Type B pancreatic cell (in vitro differentiated cells): ENCODE data around the gene NGEF. TPM values are rescaled to one million over a fixed set of nuclear protein-coding genes. Genes with fewer than 3 reads are reported as not detected.
A peak's percentile ranks its signal among the peaks of the same experiment; 100 is the strongest.

Source experiments
- DNase-seq: peaks from one replicate; pipeline ENCODE4 v3.0.0; 2021; ENCODE audit warnings: mixed read lengths; ENCODE audit not compliant: unreplicated experiment; ENCODE audit errors: extremely low spot score
- H3K27ac Mint-ChIP-seq: 2 replicates; pipeline ENCODE4 v1.8.0; 2021; ENCODE audit warnings: mild to moderate bottlenecking, mixed read lengths
- H3K27me3 Mint-ChIP-seq: 2 replicates; pipeline ENCODE4 v1.8.0; 2021; ENCODE audit warnings: mixed read lengths
- H3K36me3 Mint-ChIP-seq: 2 replicates; pipeline ENCODE4 v1.8.0; 2021; ENCODE audit warnings: mixed read lengths
- H3K4me1 Mint-ChIP-seq: one replicate; pipeline ENCODE4 v1.8.0; 2021; ENCODE audit warnings: mixed read lengths; ENCODE audit not compliant: unreplicated experiment
- H3K4me3 Mint-ChIP-seq: 2 replicates; pipeline ENCODE4 v1.8.0; 2021; ENCODE audit warnings: mild to moderate bottlenecking, mixed read lengths
- H3K9me3 Mint-ChIP-seq: 2 replicates; pipeline ENCODE4 v1.8.0; 2021; ENCODE audit warnings: mixed read lengths
- CTCF ChIP-seq: fragments of 200-600 bp; sonication (generic); conservative IDR thresholded peaks from 2 replicates; pipeline ENCODE4 v1.5.0; 2021; ENCODE audit warnings: antibody characterized with exemption, mild to moderate bottlenecking
- total RNA-seq: library from RNA; stranded (reverse); gene quantifications from 2 replicates; pipeline ENCODE4 v1.2.1, GENCODE V29; 2021; ENCODE audit warnings: low replicate concordance

NGEF gene
- total RNA-seq, 1 donor from 2014 or later: 20.7 TPM

- no peak for TF ChIP-seq CTCF
- no peak overlapping the region for H3K4me3 Mint-ChIP-seq
- no peak overlapping the region for H3K27ac Mint-ChIP-seq
- no peaks in the 10 kb centered on the region for H3K4me1 Mint-ChIP-seq
- H3K36me3 Mint-ChIP-seq: no peaks in the 10 kb centered on the region
- H3K9me3 Mint-ChIP-seq: no peaks in the 10 kb centered on the region
- peaks cover 10% of the 10 kb centered on the region for H3K27me3 Mint-ChIP-seq
- peak; percentile 39 for DNase-seq
These were observed 9.1 kb downstream of the NGEF start for GRCh38 chr2:233003658-233004555.

DNA sequence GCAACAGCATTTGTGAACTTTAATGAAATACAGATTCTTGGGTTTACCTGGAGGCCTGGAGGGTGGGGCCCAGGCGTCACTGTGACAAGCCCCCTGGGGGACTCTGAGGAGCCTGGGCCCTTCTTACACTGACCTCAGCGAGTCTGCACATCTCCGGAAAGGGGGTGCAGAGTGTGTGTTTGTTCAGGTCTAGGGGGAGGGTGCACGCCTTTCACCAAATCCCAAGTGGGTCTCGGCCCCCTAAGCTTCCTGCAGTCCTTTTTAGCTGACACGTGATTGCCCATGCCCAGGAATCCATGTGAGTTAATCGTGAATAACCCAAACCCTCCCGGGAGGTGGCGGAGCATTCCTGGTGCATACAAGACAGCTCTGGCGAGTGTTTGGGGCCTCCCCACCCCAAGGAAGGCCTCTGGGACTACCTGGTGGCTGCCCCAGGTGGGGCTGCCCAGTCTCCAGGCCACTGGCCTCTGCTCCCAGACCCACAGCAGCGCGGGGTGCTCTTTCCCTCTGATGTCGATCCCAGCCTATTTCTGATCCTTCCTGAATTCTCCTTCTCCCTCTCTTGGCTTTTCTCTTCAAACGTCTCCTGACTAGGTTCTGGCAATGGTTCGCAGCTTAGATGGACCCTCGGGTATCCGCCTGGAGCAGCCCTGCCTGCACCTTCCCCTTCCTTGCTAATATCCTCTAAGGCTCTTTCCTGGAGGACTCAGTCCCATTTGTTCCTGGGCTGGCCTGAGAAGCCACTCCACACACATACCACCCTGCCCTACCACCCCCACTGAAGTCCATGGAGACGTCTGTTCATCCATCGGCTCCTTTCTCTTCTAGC, 10.0 kb downstream of the NGEF start:
- H3K36me3 Mint-ChIP-seq: no peaks in the 10 kb centered on the region
- peaks cover 7% of the 10 kb centered on the region for H3K27me3 Mint-ChIP-seq

GRCh38 chr2:233000886-233001750, 11.9 kb downstream of the NGEF start:
- Mint-ChIP-seq H3K27me3 (peaks cover 6% of the 10 kb centered on the region), H3K36me3 (no peaks in the 10 kb centered on the region), H3K4me3 (no peak overlapping the region), H3K9me3 (no peaks in the 10 kb centered on the region), H3K4me1 (no peaks in the 10 kb centered on the region), H3K27ac (no peak overlapping the region)
- DNase-seq: peak; percentile 53
- no peak for TF ChIP-seq CTCF

More for the DNA sequence above, 10.0 kb downstream of the NGEF start:
- DNase-seq: peak; percentile 42
- Mint-ChIP-seq H3K4me1 (no peaks in the 10 kb centered on the region), H3K9me3 (no peaks in the 10 kb centered on the region), H3K27ac (no peak overlapping the region), H3K4me3 (no peak overlapping the region)
- TF ChIP-seq CTCF: no peak

DNA sequence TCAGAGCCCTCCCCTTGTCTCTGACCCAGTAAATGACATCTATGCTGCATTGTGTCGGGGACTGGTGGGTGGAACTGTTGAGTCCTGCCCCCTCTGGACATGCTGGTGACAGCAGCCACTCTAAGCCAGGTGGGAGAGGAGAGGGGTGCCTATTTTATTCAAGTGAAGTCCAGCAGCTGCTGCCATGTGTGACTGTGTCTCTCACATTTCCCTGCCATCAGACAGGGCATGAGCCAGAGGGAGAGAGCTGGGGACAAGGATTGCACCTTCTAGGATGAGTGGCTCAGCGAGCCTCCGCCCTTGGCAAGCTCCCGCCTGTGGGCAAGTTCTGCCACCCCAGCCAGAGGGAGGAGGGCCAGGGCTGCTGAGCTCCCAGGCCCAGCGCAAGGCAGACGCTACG, 13.7 kb downstream of the NGEF start:
- Mint-ChIP-seq H3K36me3 (no peaks in the 10 kb centered on the region), H3K27me3 (peaks cover 2% of the 10 kb centered on the region), H3K9me3 (no peaks in the 10 kb centered on the region), H3K27ac (no peak overlapping the region), H3K4me1 (no peaks in the 10 kb centered on the region), H3K4me3 (no peak overlapping the region)
- TF ChIP-seq CTCF: no peak
- peak; percentile 47 for DNase-seq

GRCh38 chr2:232998666-232998985, 14.4 kb downstream of the NGEF start:
- peak; percentile 27 for DNase-seq
- H3K27me3 Mint-ChIP-seq: no peaks in the 10 kb centered on the region
- no peak for TF ChIP-seq CTCF
- H3K9me3 Mint-ChIP-seq: peaks cover 2% of the 10 kb centered on the region
- H3K27ac Mint-ChIP-seq: no peak overlapping the region
- no peaks in the 10 kb centered on the region for H3K4me1 Mint-ChIP-seq
- no peak overlapping the region for H3K4me3 Mint-ChIP-seq
- H3K36me3 Mint-ChIP-seq: no peaks in the 10 kb centered on the region
